Transverse colon (tissue), 4 donors: ENCODE data around the gene IPO11.

Source experiments
- CTCF ChIP-seq, 5 experiments: fragments of 200-600 bp in 3 of 5; fragments of 450-650 bp in 2 of 5; sonication (generic) in 3 of 5; IDR thresholded peaks; 1 replicate in 2 of 5; 2 replicates in 3 of 5; pipeline ENCODE4 v1.5.1; 2016 to 2017; ENCODE audit warnings: antibody characterized with exemption in 5 of 5, inconsistent platforms in 3 of 5, mild to moderate bottlenecking in 2 of 5, moderate library complexity in 1 of 5
- POLR2AphosphoS5 ChIP-seq, 3 donors: sonication (generic); formaldehyde crosslinking; IDR thresholded peaks; one replicate each; pipeline ENCODE4 v1.6.1; 2016; ENCODE audit warnings: antibody characterized with exemption in 3 of 3

GRCh38 chr5:62536232-62536631 is 123.7 kb downstream of the IPO11 start:
- TF ChIP-seq CTCF (IDR thresholded peaks at IDR 0.05) (no peak), POLR2AphosphoS5 (IDR thresholded peaks at IDR 0.05) (no peak)
